ENCODE data around the gene HAS3.
"Not testable (repeated sequence)": the region's sequence is repeated elsewhere in the genome, so short reads cannot be mapped to it uniquely, and the experiment has no call there.

HAS3 gene, protein sequence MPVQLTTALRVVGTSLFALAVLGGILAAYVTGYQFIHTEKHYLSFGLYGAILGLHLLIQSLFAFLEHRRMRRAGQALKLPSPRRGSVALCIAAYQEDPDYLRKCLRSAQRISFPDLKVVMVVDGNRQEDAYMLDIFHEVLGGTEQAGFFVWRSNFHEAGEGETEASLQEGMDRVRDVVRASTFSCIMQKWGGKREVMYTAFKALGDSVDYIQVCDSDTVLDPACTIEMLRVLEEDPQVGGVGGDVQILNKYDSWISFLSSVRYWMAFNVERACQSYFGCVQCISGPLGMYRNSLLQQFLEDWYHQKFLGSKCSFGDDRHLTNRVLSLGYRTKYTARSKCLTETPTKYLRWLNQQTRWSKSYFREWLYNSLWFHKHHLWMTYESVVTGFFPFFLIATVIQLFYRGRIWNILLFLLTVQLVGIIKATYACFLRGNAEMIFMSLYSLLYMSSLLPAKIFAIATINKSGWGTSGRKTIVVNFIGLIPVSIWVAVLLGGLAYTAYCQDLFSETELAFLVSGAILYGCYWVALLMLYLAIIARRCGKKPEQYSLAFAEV

DNA sequence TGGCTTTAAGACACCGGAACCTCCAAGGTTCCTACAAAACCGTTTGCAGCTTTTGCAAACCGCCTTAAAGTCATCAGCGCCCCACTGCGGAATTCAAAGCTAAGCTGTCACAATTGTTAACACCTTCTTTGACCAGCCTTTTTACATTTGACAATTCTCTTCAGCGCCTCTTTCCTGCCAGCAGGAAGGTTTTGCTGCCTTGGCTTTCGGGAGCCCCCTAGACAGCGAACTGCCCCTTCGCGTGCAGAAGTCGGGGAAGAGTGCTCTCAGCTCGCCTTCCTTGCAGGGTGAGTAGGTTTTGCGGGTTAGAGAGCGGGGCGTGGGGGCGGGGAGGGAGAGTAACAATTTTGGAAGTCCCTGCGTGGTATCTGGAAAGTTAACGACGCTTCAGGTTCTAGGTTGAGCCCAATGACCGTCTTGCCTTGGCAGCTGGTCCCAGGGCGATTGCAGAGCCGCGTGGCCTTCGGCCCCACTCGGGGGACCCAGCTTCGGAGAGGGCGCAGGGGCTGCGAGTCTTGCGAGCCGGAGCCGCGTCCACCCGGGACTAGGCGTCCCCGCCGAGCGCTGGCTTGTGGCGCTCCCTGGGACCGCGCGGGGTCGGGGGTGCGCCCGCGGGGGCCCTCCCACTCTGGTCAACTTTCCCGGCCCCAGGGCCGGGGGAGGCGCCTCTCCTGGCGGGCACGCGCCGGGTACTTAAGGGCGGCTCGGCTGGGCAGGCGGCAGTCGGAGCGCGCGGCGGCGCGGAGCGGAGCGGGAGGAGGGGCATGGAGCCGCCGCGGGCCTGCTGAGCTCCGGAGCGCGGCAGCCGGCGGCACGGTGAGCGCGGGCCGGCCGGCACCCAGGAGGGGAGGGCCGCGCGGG, at the start of gene HAS3:
HAS3 (plus strand) TSS at position 153 of the 861 bp plus-strand sequence. CDS start 3,743 bp downstream, outside the sequence.
- DNase-seq (ENCODE audit: low read depth), result no peak

DNA sequence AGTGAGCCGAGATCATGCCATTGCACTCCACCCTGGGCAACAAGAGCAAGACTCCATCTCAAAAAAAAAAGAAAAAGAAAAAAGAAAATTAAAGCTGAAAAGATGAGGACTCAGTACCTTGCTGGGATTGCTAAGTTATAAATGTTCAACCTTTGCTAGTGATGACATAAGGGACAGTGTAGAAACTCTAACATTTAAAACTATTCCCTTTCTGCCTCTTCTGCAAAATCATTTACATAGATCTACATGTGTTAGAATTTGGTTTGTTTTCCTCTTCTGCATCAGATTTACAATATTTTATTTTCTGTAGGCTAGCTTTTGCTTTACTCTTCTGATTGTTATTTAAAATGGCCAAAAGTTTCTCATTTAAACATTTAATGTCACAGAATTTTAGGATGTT, 49.5 kb upstream of the HAS3 start:
- no peak for DNase-seq (ENCODE audit: low read depth)

DNA sequence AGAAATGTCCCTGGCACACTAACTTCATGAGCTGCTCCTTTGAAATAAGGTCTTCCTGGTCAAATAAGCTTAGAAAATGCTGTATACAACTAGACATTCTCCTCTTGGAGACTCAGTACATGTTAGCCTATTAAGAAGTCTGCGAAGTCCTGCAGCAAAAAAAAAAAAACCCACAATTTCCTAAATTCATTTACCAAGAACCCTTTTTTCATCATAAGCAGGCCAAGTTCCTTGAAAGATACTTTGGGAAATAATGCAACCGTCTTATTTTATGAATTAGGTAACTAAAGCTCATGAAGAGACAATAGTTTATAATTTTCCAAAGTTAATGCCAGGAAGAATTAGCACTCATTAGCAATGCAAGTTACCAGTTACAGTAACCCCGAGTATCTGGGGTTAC, 49.0 kb upstream of the HAS3 start:
- no peak for DNase-seq (ENCODE audit: low read depth)

DNA sequence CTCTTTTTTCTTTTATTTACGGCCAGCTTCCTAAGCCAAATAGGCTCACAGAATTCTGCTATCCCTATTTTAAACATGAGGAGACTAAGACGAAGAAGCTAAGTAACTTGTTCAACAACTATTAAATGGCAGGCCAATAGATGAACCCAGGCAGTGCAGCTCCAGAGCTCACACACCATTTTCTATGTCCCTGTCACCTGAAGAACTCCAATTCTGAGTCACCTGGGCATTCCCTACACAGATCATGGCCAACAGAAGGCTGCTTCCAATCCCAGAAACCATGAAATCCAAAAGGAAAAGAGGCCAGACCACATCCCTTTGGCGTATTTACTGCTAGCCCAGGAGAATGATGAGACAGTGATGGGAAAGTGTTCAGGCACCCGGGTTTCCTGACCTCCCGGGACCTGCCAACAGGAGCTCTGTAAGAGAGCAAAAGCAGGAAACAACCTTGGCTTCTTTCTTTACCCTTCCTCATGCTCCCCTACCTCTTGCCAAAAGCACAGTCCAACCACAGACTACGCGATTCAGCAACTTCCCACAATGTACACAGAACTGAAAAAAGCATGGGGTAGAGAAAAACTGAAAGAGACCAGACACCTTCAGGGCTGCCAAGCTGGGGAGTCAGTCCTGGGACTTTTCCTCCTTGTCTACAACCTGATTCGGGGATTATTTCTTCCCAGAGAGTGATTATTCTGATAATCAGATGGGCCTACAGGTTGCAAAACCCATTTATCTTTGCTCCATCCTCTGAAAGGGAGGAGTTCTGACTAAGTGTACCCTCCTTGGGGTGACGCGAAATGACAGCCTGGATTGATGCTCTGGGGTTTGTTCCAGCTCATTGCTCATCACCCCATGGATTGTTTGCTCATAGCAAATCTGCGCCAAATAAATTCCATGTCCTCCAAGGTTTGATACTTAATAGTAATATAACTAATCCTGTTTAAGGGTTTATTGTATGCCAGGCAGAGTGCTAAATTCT, 47.8 kb upstream of the HAS3 start:
- DNase-seq (ENCODE audit: low read depth), result no peak

DNA sequence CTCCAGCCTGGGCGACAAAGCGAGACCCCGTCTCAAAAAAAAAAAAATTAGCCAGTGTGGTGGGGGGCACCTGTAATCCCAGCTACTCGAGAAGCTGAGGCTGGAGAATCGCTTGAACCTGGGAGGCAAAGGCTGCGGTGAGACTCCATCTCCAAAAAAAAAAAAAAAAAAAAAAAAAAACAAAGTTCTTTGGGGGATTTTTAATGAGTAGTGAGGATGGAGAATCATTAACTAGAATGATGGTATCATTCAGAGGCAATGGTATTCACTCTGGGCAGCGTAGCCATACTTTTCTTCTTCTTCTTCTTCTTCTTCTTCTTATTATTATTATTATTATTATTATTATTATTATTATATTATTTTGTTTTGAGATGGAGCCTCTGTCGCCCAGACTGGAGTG, 42.0 kb upstream of the HAS3 start:
- not testable (repeated sequence) for DNase-seq (ENCODE audit: low read depth)

DNA sequence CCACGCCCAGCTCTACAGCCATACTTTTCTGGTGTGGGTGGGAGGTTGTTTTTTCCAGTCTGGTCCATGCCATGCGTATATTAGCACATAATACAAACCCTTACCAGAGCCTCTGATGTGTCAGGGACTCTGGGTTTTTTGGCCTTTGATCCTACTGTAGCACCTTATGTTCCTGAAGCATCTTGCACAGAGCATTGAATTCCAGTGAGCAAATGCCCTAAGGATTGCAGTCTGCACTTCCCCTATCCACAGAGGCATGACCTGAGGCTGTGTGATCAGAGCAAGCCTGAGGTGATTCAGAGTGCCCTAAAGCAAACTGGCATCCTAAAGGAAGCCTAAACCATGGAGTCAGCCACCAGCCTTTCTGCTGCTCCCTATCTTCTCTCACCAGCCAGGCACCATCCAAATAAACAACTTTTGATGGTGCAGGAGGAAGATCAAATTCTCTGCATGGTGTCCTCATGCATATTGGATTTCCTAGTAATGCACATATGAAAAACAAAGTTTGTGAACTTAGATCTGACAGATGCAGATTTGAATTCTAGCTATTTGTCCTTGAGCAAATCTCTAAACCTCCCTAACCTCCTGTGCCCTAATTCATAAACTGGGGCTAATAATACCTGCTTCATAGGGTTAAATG, 41.2 kb upstream of the HAS3 start:
- DNase-seq (ENCODE audit: low read depth), result no peak

DNA sequence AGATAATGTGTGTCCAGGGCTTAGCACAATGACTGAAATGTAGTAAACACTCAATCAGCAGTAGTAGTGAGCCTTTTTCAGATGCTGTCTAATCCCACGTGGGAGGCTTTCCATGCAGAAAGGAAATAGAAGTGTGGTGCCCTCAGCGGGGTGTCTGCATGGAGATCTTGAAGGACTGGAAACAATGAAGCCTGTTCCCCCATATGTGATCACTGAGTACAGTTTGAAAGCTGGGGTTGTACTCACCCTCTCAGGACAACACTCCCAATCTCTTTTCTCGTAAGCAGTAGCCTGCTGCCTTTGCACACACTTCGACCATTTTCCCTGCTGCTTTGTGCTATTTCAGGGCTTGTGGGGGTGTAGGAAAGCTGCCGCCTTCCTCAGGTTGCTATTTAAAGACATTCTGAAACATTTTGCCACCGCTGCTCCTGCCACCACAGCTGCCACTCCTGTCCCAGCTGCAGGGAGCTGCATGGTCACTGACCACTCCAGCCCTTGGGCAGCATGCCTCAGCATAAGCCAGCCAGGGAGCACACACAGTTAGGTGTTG, 40.6 kb upstream of the HAS3 start:
- no peak for DNase-seq (ENCODE audit: low read depth)

DNA sequence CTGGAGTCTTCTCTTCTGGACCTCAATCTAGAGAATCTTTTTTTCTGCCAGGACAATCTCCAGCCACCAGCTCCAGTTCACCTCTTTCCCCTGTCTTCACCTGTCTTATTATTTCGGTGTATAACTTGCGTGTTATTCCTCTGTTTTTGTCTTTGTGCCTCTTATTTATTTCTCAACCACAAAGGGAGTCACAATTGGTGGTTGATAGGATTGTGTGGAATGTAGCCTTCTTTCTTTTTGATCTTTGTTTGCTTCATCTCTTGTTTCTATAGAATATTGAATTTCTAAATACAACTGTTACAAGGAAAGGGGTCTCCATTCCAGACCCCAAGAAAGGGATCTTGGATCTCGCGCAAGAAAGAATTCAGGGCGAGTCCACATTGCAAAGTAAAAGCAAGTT, 35.9 kb upstream of the HAS3 start:
- no peak for DNase-seq (ENCODE audit: low read depth)

DNA sequence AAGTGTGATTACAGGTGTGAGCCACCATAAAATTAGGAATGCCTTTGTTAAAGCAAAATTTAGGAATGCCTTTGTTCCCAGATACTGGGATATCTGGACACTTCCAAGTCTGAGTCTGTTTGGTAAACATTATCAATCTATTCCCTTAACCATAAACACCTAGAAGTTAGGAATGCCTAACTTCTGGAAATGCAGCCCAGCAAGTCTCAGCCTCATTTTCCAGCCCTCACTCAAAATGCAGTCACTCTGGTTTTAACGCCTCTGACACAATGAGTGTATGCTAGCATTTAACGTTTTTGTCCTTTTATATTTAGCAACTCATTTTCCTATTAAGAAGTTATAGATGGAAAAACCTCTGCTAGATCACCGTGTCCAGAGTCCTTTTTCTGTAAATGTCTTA, 34.4 kb upstream of the HAS3 start:
- DNase-seq (ENCODE audit: low read depth), result no peak

DNA sequence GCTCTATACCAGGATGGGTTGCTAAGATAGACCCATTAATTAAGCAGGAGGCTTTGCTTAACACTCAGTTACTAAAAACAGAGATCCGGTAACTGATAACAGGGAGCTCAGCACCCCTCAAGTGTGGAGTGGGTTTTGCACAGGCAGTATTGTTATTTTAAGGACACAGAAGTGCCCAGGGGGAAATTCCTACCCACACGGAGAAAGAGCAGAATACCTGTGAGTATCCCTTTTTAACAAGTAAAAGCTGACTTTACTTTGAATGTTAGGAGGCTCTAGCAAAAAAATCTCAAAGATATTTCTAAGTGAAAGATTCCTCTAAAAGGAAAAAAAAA, 32.8 kb upstream of the HAS3 start:
- DNase-seq (ENCODE audit: low read depth), result no peak

DNA sequence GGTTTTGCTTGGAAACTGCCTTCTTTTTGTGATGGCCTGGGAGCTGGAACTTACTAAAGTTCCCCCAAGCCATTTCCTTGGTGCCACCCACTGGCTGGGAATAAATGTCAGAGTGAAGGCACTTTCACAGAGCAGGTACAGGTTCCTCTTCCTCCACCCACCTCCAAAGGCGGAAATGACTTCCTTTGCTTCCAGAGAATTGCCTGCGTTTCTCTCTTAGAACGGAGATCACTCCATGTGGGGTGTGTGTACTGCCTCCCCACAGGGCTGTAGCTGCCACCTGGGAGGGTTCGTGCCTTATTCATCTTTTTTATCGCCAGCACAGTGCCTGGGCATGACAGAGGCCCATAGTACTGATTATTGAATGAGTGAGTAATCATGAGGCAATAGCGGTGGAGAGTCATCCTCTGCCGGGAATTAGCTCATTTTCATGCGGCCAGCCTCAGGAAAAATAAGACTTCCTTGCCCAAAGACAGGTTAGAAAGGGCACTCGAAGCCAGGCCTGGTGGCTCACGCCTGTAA, 32.2 kb upstream of the HAS3 start:
- DNase-seq (ENCODE audit: low read depth), result no peak

DNA sequence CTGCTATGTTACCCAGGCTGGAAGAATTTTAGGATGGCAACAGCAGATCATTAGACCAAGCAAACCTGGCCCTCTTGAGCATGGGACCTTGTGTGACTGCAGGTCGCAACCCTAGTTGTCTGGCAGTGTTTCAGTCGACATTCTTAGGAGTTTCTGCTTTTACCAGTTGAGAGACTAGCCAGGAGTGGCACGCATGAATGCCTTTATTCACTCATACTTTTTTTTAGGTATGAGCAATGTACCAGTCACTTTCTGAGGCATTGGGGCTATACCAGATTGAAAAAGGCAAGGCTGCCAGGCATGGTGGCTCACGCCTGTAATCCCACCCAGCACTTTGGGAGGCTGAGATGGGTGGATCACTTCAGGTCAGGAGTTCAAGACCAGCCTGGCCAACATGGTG, 28.2 kb upstream of the HAS3 start:
- no peak for DNase-seq (ENCODE audit: low read depth)

DNA sequence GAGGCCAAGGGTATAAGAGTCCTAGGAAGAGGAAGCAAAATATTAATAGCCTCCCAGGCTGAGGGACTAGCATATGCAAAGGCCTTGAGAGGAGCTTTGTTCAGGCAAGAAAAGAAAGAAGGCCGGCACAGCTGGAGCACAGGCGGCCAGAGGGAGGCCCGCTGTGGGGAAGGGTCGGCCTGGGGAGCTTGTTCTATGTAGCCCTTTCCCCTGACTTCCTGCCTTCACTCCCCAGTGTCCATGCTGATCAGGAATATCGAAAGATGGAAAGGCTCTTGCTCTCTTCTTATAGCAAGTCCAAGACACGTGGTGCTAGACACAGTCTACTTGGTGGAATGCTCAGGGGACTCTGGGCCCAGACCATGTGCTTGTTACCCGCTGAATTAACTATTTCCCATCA, 27.4 kb upstream of the HAS3 start:
- DNase-seq (ENCODE audit: low read depth), result no peak

DNA sequence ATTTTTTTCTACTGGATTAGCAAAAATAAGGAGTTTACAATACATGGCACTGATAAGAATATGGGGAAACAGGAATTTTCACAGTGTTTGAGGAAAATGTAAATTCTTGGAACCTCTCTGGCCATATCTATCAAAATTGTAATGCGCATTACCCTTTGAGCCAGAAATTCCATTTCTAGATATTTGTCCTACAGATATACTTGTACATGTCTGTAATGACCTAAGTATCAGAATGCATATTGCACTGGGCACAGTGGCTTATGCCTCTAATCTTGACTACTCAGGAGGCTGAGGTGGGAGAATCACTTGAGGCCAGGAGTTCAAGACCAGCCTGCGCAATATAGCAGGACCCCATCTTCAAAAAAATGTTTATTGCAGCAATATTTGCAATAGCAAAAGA, 25.8 kb upstream of the HAS3 start:
- no peak for DNase-seq (ENCODE audit: low read depth)

DNA sequence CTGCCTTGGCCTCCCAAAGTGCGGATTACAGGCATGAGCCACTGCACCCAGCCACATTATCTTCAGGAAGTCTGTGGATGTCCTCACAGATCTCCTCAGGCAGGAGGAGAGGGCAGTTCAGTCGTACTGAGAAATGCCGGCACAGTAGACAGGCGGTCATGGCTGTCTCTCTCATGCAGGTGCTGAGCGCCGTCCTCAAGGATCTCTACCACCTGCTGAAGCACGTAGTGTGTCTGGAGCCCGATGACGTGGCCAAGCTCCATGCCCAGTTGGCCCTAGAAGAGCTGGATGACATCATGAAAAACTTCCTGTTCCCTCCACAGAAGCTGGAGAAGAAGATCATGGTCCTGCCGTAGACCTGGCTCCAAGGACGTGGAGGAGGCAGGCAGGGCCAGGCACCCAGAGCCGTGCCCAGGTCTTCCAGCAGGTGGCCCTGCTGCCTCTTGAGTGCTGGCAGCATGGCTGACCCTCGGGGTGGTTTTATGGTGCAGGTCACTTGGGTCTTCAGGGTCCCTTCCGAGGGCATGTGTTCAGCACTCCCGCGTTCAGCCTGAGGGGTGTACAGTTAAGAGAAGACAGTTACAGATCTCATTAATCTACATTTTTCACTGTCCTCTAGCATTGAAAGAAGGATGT, 22.0 kb upstream of the HAS3 start:
- no peak for DNase-seq (ENCODE audit: low read depth)

DNA sequence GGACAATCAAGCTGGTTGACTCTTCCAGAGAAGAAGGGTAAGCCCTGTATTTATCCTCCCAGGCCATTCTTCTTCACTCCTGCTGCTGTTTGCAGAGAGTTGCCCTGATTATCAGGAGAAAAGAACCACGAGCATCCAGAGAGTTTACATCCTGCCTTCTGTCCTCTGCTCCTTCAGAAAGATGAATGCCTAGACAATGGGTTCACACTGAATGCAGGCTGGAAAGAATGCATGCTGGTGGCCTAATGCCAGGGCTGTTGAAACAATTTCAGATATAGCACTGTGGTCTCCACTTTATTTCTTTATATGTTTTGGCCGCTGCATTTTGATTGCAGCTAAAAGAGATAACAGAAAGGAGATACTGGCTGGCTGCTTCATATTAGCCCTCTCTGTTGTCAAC, 21.2 kb upstream of the HAS3 start:
- no peak for DNase-seq (ENCODE audit: low read depth)

DNA sequence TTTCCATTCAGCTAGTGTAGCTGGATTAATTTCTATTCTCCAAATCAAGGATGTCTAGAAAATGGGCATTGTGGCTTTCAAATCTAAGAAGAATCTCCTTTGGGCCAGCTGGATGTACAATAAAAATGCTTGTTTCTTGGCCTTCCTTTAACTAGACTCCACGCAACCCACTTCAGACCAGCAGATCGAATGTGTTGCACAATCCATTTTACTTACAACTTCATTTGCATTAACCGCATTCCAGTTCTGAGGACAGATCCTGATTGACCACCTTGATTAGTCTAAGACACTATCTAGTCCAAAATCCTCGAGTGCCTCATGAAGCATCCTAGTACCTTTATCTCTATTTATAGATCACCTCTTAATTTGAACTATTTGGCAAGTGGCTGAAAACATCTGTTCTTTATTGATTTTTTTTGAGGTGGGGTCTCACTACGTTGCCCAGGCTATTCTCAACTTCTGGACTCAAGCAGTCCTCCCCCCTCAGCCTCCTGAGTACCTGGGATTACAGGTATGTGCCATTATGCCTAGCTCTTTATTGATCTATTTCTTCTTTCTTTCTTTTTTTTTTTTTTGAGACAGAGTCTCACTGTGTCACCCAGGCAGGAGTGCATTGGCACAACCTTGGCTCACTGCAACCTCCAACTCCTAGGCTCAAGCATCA, 20.3 kb upstream of the HAS3 start:
- no peak for DNase-seq (ENCODE audit: low read depth)

DNA sequence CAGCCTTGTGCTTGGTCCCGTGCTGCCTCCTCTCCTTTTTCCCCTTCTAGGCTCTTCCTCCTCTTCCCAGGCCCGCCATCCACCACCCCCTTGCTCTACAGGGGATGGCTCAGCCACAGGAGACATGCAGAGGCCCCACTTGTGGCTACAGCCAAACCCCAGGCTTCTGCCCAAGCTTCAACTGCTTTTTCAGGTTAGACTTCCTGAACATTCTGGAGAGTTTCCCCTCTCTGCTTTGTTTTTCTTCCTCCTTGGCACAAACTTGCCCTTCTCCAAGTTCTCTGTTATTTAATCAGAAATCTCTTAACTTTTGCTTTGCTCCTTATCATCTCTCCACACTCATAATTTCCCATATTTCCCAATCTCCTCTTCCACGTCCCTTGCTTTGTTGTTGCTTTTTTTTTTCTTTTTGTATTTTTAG, 18.3 kb upstream of the HAS3 start:
- no peak for DNase-seq (ENCODE audit: low read depth)

DNA sequence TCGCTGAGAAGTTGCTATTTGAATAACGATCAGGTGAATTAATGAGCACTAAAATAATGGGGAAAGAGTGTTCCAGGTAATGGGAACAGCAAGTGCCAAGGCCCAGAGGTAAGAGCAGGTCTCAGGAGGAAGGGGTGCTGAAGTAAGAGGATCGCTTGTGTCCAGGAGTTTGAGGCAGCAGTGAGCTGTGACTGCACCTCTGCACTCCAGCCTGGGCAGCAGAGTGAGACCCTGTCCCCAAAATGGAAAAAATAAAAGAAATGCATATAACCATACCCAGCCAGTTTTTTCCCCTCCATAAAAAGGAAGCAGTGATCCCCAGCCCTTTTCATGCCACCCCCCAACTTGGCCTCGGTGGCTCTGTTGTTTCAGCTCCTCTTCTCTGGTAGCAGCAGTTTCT, 16.8 kb upstream of the HAS3 start:
- no peak for DNase-seq (ENCODE audit: low read depth)

Measured in stimulated activated CD8-positive, alpha-beta memory T cell treated with anti-CD3 and anti-CD28 coated beads, Interleukin-4, amount 100 ng/mL, for 24 hours (primary cell).